Jurkat, Clone E6-1 (cell line): ENCODE data around the gene CNPY1. TPM values are rescaled to one million over a fixed set of nuclear protein-coding genes. Genes with fewer than 3 reads are reported as not detected.
"Not testable (repeated sequence)": the region's sequence is repeated elsewhere in the genome, so short reads cannot be mapped to it uniquely, and the experiment has no call there.

Experiments
- DNase-seq: peaks from one replicate; pipeline ENCODE4 v3.0.0-alpha.2; 2011; ENCODE audit warnings: low read depth, low spot score
- H3K4me3 ChIP-seq: 2 replicates; pipeline ENCODE4 v1.5.1; 2011; ENCODE audit warnings: mild to moderate bottlenecking, low read length, control low read depth, moderate library complexity
- polyA plus RNA-seq: library from polyadenylated mRNA; unstranded; fragments of >200 nt; gene quantifications from one replicate; pipeline ENCODE4 v1.2.1, GENCODE V29; 2012; ENCODE audit warnings: missing spikeins; ENCODE audit not compliant: insufficient read length, insufficient read depth

Gene CNPY1
- not detected for polyA plus RNA-seq

DNA sequence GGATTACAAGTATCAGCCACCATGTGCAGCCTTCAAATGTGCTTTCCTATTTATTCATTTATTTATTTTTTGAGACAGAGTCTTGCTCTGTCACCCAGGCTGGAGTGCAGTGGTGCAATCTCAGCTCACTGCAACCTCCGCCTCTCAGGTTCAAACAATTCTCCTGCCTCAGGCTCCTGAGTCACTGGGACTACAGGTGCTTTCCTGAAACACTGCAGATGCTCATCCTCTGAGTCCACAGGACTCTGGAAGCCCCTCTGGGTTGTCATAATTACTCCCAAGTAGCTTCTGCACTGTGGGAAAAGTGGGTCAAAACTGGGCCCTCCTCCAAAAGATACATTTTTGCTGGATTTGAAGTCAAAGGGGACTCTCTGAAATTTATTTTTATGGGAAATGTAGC is at the start of gene CNPY1:
Gene CNPY1, minus strand, starts transcription at position 111 of the 400 bp plus-strand sequence. CDS start 630 bp downstream, outside the sequence.
- DNase-seq, H3K4me3 ChIP-seq: not testable (repeated sequence)

DNA sequence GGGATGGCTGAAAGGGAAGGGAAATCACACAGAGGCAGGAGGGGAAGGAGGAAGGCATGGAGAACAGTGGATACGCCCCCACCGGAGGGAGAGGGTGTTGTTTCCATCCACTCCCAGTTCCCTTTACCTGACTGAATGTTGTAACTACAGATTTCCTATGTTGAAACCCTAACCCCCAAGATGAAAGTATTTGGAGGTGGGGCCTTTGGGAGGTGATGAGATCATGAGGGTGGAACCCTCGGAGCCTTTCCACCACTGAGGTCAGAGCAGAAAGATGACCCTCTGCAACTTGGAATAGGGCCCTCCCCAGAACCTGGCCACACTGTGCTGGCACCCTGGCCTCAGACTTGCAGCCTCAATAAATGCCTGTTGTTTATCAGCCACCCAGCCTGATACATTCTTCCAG is 48.6 kb upstream of the CNPY1 start:
- H3K4me3 ChIP-seq: no peak overlapping the region
- no peak for DNase-seq

DNA sequence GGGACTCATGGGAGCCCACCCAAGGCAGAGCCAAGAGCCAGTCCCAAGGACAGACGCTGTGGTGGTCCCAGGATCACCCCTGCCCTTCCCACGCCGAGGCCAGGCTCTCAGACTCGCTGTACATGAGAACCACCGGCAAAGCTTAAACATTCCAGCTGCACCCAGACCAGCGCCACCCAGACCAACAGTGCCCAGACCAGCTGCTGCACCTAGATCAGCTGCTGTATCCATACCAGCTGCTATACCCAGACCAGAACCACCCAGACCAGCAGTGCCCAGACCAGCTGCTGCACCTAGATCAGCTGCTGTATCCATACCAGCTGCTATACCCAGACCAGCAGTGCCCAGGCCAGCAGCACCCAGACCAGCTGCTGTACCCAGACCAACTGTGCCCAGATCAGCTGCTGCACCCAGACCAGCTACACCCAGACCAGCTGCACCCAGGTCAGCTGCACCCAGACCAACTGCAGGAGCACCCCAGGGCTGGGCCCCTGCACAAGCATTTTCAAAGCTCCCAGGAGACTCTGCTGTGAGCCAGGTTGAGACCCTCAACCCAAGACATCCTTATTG is 47.9 kb upstream of the CNPY1 start:
- no peak overlapping the region for H3K4me3 ChIP-seq
- no peak for DNase-seq

DNA sequence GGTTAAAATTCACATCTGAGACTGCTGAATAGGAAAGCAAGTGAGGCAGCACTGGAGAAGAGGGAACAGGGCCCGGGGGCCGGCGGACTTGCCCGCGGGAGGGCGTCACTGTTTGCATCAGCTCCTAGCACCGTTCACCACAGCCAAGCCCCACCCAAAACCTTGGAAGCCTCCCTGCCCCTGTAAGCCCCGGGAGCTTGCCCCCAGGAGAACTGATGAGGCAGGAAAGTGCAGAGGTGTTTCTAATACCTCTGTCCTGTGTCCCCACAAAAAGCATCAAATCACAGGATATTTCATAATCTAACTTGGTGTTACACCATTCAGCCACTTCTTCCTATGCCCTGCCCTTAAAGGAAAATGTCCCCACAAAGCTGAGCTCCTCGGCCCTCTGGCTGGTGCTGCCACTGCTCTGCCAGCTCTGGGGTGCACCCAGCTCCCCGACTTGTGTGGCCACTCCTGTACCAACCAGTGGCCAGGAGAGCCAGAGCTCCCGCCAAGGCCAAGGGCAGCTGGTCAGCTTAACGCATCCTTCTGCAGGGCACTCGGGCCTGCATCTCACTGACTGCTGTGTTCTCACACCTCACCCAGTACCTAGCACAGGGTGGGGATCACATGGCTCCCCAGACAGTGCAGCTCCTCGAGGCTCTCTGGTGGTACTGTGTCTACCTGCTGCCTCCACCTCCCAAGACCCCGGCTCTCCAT is 47.3 kb upstream of the CNPY1 start:
- no peak overlapping the region for H3K4me3 ChIP-seq
- DNase-seq: no peak

DNA sequence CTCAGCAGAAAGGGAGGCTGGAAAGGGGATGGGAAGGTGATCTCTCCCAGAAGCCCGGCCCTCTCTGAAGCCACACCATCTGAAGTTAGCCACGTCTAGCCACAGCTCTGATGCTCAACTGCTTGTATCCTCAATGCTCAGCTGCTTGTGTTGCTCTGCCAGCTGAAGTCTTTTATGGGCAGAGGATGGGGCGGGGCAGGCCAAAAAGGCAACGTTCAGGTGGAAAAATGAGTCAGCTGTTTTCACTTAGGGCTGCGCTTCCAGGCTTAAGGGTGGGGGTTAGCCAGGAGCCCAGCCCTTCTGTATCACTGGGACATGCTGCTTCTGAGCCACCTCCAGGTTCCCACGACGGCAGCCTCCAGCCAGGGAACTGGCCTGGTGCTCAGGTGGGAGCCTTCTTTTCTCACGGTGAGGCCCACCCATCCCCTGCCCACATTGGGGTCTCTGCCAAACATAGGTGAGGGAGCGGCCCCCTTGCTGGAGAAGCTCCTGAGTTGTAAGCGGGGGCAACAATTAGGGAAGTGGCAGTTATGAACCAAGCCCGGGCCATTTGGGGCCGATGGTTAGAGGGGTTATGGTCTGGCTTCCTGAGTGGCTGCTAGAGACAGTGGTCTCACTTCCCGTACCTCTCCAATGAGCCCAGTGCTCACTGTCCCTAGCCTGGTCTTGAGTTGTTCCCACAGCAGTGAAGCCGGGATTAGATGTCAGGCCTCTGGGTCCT is 44.9 kb upstream of the CNPY1 start:
- DNase-seq: peak; percentile 48
- no peak overlapping the region for H3K4me3 ChIP-seq

DNA sequence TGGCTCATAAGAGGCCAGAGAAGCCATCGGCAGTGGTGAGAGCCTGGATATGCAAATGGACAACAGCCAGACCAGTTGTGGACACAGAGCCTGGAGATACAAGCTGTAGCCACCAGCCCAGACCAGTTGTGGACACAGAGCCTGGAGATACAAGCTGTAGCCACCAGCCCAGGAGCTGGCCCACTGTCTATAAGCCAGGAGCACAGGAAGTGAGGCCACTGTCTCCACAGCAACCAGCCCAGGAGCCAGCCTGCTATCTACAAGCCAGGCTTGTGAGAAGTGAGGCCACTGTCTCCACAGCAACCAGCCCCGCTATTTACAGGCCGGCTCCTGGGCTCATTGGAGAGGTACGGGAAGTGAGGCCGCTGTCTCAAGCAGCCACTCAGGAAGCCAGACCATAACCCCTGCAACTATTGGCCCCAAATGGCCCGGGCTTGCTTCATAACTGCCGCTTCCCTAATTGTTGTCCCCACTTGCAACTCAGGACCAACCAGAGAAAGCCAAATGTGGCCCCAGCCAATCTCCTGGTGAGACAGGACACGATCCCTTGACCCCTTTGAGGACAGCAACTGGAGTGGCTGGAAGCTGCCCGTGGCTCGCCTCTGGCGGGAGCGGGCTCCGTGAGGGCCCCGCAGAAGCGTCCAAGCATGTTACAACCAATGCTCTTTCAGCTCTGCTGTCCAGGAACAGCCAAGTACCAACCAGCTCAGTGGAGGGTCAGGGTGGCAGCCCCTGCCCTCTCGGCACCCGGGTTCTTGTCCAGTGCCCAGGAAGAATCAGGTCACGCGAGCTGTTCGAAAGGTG is 44.1 kb upstream of the CNPY1 start:
- DNase-seq: peak; percentile 53
- H3K4me3 ChIP-seq: no peak overlapping the region

DNA sequence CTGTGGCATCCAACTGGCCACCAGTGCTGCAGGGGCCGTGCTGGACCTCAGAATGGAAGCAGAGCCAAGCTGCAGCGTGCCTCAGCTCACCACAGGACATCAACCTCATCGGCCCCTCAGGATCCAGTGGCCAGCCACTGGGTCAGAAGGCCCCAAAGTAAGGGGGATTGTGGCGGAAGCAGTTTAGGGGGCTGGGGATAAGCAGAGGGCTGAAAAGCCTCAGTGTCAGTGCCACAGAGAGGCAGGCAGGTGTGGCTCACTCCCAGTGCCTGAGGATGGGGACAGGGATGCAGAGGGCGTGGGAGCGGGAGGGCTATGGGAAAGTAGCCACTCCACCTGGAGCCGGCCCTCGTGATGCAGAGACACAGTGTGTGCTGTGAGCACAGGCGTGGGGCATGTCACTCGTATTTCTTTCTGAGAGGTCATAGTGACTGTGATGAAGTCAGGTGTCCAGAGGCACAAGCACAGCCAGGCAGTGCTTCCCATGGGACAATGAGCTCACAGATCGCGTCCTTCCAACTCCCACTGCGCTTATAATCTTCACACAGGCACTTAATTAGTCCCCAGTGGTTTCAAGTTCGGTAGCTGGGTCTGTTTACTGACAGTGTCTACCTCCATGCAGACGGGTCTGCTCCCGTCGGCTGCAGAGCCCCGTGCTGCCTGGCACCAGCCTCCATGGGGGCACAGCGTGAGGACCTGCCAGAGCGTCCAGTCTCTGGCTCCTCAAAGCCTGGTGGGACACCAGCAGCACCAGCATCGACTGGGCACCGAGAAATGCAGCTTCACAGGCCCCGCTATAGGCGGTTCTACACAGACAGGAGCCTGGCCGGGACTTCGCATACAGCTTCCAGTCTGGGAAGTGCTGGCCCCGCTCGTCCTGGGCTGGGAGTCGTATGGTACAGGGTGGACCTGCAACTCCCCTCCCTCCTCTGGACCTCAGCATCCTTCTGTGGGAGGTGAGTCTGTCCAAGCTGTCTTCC is 42.9 kb upstream of the CNPY1 start:
- H3K4me3 ChIP-seq: no peak overlapping the region
- no peak for DNase-seq

DNA sequence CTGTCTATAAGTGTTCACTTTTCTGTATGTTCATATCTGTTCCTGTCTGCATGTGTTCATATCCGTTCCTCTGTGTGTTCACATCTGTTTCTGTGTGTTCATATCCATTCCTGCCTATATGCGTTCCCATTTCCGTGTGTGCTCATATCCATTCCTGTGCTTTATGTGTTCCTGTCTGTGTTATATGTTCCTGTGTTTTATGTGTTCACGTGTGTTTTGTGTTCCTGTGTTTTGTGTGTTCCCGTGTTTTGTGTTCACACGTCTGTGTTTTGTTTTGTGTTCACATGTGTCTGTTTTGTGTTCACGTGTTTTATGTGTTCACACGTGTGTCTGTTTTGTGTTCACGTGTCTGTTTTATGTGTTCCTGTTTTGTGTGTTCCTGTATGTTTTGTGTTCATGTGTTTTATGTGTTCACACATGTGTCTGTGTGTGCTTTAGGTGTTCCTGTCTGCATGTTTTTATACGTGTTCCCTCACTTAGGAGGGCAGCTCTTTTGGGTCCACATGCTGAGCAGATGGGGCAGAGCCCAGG is 42.2 kb upstream of the CNPY1 start:
- no peak overlapping the region for H3K4me3 ChIP-seq
- no peak for DNase-seq

DNA sequence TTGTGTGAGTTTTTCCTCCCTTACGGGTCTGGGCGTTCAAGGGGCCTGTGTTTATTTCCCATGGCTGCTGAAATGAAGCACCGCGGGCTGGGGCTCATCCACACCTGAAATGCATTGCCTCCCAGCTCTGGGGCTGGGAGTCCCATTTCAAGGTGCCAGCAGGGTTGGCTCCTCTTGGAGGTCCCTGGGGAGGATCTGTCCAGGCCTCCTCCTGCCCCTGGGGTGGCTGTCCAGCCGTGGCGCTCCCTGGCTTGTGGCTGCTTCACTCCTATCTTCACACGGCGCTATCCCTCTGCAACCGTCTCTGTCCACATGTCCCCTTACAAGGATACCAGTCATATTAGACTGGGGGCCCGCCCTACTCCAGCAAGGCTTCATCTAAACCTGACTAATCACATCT is 41.1 kb upstream of the CNPY1 start:
- no peak overlapping the region for H3K4me3 ChIP-seq
- no peak for DNase-seq

DNA sequence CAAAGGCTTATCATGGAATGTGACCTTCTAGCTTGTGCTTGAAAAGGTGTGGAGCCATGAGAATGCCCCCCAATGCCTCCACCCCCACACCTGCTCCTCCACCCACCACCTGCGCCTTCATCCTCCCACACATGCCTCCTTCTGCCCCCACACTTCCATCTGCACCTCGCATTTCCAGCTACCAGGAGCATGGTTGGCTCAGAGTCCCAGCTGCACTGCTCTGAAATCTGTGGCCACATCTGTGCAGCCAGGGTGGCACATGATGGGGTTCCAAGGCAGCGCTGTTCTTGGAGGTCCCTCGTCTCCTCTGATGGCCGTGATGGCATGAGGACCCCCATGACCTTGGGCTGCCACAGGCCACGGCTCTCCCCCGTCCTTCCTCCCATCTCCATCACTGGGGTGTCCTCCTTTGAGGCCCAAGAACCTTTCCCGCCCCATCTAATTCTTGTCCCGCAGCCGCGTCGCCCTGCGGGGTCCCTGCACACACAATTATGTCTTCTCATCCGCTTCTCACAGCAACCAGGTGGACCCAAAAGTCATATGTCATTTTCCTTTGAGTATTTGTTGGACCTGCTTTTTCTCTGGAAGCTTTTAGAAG is 40.6 kb upstream of the CNPY1 start:
- no peak overlapping the region for H3K4me3 ChIP-seq
- no peak for DNase-seq

DNA sequence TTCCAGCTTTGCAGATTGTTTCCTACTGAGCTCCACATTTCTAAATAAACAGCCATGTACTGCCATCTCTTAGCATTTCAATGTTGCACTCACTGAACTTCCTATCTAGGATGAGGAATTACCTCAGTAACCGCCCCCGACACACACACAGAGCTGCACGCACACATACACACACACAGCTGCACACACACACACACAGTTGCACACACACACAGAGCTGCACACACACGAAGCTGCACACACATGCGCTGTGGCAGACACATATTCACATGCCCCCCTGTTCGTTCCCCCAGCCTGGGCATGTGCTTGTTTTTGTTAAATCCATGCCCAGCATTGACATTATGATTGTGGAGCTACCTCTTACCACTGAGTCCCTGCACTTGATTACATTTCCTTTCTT is 39.6 kb upstream of the CNPY1 start:
- no peak overlapping the region for H3K4me3 ChIP-seq
- DNase-seq: no peak

DNA sequence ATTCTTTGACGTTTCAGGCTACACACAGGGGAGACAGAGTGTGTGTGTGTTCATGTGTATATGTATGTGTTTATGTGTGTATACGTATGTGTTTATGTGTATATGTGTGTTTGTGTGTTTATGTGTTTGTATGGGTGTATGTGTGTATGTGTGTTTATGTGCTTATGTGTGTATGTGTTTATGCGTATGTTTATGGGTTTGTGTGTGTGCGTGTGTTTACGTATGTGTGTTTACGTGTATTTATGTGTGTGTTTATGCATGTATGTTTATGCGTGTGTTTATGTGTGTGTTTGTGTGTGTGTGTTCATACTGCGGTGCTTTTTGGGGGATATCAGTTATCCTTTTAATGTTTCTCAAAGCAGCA is 39.2 kb upstream of the CNPY1 start:
- no peak overlapping the region for H3K4me3 ChIP-seq
- no peak for DNase-seq

DNA sequence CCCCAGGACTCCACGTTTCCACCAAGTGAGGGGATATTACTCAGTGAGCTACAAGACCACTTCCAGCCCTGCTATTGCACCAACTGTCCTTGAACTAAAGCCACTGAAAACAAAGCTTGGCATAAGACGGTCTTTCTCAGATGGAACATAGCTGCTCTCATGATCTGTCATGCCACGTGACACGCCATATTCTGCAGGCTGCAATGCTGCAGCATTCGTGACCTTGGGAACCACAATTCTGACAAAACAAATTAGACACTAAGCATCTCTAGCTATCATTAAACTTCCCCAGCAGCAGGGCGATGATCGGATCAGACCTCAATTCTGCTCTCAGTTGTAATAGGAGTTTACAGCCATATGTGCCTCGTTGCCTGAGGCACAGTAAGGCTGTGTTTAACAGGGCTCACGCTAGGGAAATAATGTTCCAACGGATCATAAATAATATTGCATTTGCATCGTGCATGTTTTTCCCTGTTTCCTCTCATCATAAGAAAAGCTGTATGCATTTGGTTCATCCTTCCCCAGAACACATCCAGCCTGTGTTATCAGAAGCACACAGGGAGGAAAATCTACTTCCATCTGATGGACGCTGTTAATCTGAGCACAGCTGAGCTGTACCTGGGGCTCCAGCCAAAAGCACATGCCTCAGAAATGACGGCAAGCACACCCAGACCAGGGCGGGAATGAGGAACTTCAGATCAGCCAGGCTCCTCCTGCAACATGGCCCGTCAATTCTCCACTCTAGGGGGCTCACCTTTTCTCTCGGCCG is 38.6 kb upstream of the CNPY1 start:
- no peak overlapping the region for H3K4me3 ChIP-seq
- DNase-seq: no peak

DNA sequence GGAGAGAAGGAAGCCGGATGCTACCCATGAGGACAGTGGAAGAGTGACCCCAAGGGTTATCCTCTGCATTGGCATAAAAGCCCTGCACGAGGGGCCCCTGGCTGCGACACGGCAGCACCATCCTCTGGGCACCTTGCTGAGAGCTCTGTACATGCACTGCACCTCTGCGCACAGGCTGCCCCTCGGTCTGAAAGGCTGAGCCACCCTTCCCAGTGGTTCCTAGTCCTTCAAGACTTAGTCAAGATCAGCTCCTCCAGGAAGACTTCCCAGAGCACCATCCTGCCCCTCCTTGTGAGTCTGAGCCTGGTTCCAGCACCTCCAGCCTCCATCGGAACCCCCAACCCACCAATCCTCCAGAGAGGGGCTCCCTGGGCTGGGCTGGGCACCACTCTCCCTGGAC is 37.9 kb upstream of the CNPY1 start:
- H3K4me3 ChIP-seq: no peak overlapping the region
- DNase-seq: no peak

DNA sequence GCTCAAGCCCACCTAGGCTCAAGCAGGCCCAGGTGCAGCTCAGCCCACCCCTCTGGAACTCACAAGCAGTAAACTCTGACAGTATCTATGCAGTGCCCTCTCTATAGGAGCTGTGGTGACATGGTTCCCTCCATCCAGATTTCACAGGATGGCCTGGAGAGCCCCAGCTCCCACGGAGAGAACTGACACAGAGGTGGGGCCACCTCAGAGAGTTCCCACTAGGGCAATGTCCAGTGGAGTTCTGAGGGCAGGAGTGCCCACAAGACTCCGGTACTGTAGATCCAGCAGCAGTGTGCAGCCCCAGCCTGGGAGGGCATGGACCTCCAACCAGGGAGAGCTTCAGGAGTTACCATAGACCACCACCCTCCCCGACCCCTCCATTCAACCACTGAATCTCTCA is 37.3 kb upstream of the CNPY1 start:
- no peak overlapping the region for H3K4me3 ChIP-seq
- no peak for DNase-seq

DNA sequence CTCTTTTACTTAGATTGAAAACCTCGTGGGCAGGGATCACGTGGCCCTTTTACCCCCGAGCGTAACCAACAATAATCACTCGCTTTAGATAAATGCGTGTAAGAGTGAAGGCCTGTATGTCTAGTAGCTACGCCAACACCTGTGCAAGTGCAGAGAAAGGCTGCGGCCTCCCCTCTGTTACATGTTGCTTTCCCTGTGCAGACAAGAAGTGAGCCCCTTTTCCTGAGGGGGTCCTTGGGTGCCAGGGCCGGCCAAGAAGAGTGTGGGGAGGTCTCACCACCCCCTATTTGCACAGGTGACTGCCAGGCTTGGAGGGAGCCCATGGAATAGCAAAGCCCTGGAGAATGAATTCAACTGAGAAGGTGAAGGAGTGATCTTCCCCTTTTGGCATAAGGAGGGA is 35.6 kb upstream of the CNPY1 start:
- H3K4me3 ChIP-seq: no peak overlapping the region
- DNase-seq: no peak

DNA sequence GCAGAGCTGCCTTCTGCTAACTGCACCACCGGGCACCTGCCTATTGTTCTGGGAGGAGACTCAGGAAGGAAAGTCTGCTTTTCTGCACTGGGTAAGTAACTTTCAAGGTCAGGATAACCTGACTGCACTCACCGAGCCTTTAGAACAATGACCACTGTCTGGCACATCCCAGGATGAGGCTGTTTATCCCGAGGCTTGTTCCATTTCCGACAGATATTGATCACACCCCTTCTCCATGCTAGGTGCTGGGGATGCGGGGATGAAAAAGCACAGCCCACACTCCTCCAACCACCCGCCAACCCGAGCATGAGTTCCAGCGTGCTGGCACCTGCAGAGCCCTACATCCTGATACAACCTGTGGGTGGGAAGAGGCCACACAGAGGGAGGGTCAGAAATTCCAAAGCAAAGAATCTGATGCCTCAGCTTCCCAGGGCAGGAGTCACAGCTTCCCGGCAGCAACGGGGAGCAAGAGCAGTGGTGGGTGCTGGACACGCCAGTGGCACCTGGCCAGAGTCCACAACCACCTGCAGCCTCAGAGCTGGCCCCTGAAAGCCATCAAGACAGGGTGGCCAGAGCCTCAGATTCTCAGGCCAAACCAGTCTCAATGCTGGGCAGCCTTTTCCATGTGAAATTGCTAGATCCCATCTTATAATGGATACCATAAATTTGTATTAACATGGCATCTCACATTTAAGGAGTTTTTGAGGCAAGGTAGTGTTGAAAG is 34.9 kb upstream of the CNPY1 start:
- no peak for DNase-seq
- H3K4me3 ChIP-seq: no peak overlapping the region
